Stimulated activated CD4-positive, alpha-beta T cell treated with anti-CD3 and anti-CD28 coated beads, Interleukin-12 subunit alpha, Interleukin-12 subunit beta, amount 100 ng/mL, for 24 hours (primary cell): Measurements from ENCODE around the gene EPHA3.

Experiments used
- DNase-seq, 2 experiments: peaks; one replicate each; pipeline ENCODE4 v3.0.0-alpha.2; 2020; ENCODE audit warnings: low read depth in 2 of 2

Gene EPHA3

DNA sequence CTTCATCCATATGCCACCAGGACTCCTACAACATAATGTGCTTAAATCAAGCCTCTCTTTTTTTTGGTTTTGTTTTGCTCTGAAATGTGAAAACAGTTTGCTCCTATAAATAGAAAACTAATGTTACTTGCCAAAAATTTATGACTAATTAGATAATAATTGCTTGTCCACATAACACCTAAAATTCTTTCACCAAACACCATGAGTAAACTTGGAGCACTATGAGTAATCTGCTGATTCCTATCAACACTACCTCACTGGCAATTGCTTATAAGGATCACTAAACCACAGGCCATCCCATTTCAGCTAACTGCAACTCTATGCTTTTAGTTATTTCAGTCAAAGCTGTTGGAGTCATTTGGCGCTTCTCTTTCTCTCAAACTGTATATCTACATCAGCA, 252.7 kb downstream of the EPHA3 start:
- DNase-seq, result no peak

DNA sequence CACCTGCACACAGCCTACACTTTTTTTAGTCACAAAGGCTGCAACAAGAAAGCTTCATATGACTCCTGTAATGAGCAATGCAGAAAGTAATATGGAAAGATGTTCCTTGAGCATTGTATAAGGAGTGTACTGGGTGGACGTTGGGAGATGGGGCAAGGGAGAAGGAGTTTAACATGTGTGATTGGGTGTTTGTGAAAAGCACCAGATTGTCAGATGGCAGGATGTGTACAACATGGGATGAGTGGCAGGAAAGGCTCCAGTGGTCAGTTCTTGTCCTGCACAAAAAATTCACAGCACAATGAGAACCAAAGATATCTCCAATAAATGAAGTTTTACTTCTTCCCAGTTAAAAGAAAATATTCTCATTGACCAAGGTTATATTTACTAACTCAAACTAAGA, 255.1 kb downstream of the EPHA3 start:
- DNase-seq, result no peak

- DNase-seq, result no peak
Observed at GRCh38 chr3:89363171-89363570, 255.8 kb downstream of the EPHA3 start.

- DNase-seq, result no peak
Observed at GRCh38 chr3:89364314-89364713, 256.9 kb downstream of the EPHA3 start.

DNA sequence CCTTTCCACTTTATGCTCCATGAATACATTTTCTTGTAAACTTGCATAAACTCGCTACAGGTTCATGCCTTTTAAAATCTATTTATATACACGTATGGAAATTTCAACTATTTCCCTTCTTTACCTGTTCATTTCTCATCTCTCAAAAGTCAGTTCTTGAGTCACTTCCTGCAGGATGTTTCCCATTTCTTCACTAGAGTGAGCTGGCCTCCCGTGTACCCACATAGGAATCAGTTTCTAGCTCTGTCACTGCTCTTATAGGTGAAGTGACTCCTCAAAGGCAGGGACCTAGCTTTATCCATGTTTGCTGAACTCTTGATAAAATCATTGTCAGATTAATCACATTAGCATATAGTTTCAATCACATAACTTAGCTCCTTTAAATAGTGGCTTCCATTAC, 259.7 kb downstream of the EPHA3 start:
- no peak for DNase-seq

GRCh38 chr3:89368846-89369245, 261.4 kb downstream of the EPHA3 start:
- no peak for DNase-seq

DNA sequence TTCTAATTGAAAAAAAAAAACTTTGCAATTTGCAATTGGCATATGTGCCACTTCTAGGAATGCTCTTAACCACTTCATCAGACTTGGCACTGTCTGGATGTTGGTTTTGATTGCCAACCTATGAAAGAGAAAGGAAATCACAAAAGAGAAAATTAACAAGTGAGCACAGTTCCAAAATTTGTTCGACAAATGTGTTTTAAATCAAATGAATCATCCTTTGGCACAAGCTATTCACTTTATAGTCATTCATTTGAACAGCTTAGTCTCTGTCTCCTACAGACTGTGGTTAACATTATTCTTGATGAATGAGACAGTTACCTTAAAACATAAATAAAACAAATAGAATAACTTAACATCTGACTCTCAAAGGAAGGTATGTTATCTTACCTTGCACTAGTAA, 265.0 kb downstream of the EPHA3 start:
- no peak for DNase-seq

DNA sequence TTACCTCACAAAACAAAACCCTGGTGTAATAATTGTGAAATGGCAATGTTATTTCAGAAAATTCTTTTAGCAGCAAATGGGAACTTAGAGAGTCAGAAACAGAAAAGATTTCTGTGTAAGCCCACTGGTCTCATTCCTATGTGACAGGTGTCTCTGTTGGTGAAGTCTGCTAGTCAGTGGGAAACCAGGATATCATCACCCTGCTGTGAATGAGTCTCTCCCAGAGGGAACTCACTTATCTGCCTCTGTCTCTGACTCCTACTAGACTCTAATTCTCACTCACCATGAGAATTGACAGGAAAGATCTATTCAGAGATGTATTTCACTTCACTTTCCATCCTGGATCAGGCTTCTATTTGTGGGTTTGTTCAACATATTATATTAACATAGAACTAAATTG, 266.0 kb downstream of the EPHA3 start:
- no peak for DNase-seq

GRCh38 chr3:89375451-89375850, 268.0 kb downstream of the EPHA3 start:
- no peak for DNase-seq

GRCh38 chr3:89380016-89380415, 272.6 kb downstream of the EPHA3 start:
- no peak for DNase-seq

- DNase-seq, result no peak
Observed at GRCh38 chr3:89392991-89393390, 285.6 kb downstream of the EPHA3 start.

DNA sequence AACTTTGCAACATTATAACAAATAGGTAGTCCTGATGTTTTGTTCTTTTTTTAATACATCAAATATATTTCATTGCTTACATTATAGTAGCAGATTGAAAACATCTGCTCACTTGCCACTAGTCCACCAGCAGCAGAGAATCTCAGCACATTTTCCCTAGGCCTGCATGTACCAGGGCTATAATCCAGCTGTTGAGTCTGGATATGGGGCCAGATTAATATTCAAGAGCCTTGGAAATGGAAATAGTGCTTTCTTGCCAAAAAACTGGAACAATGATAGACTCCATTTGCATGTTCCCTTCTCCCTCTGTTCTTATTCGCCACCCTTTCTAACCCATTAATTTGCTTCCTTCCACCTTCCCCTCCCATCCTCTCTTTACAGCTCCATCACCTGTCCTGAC, 288.0 kb downstream of the EPHA3 start:
- no peak for DNase-seq

- DNase-seq, result no peak
Observed at GRCh38 chr3:89395996-89396395, 288.6 kb downstream of the EPHA3 start.

GRCh38 chr3:89402051-89402450, 294.6 kb downstream of the EPHA3 start:
- DNase-seq, result no peak

- DNase-seq, result no peak
Observed at GRCh38 chr3:89405176-89405575, 297.8 kb downstream of the EPHA3 start.

GRCh38 chr3:89405593-89405992, 298.2 kb downstream of the EPHA3 start:
- no peak for DNase-seq

- DNase-seq, result no peak
Observed at GRCh38 chr3:89411201-89411600, 303.8 kb downstream of the EPHA3 start.

GRCh38 chr3:89414270-89414669, 306.8 kb downstream of the EPHA3 start:
- DNase-seq, result no peak

DNA sequence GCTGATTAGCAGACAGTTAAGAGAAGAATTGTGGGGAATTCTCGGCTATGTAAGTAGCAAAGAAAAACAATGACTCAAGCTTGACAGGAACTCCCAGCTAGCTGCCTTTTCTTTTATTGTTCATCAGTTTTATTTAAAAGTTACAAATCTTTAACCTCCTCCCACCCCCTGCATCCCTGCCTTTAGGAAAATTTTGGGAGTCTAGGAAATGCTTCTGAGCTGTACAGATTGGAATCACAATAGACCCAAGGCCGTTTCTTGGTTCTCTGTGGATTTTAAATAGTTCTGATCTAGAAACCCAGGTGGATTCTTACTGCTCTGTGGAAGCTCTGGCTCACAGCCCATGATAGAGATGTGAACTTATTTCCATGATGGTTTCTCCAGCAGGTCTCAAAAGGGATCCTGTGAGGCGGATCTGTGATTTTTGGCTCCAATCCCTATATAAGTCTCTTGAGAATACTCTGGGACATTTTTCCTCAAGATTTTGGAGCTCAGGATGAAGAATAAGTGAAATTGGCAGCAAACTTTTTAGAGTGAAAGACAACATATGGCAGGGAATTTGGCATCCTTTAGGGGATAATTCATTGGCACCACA, 312.3 kb downstream of the EPHA3 start:
- DNase-seq, result no peak

DNA sequence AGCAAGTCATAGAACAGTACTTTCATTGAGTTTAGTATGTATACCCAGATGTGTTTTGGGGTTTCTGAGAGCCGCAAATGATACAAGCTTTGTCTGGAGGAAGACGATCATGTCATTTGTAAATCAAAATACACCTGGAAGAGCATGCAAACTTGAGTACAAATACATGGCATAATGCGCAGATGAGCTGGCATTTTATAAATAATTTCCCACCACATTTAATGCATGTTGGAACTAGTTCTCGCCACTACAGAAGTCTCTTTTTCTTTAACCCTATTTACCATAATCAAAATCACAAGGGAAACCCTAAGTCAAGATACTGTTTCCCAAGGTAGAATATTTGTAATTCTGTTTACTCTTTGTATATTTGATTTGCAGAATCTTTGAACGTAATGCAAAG, 318.6 kb downstream of the EPHA3 start:
- no peak for DNase-seq

DNA sequence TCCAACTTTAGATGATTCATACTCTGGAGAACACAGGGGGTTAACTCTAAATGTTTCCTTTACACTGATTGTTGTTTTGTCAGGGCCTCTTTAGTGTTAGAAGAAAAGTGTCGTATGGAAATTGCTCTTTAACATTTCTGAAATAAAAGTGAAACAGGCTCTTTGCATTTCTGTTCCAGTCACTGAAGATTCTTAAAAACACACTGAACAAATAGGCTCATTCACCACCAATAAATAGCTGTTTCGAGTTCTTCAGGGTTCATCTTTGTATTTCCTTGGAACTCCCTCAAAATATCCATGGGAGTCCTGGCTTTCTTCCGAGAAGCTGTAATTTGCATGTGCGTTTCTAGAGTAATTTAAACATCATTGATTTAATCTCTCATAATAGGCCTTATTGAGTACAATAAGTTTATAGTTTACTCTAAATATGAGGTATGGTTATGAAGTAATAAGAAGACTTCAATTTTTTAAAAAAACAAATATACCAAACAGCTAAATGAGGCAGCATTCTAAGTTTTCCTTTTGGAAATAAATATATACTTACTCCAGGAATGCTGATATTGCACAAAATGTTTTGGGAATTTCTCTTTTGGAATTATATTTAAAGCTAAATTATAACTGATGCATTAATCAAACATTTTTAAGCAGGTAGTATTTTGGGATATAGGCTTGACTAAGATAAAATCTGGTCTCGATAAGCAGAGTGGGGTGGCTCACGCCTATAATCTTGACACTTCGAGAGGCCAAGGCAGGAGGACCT, 327.4 kb downstream of the EPHA3 start:
- DNase-seq, result no peak

- DNase-seq, result no peak
Observed at GRCh38 chr3:89436846-89437245, 329.4 kb downstream of the EPHA3 start.

DNA sequence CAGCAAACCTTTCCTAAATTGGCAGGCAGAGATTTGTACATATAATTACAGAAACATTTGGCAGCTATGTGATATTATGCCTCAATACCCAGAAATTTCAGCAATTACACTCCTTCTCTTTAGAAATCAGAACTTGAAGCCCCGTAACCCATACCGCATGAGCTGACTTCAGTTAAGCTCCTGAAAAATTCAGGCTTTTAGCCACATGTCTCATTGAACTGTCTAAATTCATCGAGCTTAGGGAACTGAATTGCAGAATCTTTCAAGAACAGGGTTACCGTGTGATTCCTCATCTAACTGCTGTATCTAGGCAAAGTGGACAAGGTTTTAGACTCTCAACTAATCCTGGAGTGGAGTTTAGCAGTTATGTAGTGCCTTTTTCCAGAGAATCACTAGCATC, 333.0 kb downstream of the EPHA3 start:
- no peak for DNase-seq

DNA sequence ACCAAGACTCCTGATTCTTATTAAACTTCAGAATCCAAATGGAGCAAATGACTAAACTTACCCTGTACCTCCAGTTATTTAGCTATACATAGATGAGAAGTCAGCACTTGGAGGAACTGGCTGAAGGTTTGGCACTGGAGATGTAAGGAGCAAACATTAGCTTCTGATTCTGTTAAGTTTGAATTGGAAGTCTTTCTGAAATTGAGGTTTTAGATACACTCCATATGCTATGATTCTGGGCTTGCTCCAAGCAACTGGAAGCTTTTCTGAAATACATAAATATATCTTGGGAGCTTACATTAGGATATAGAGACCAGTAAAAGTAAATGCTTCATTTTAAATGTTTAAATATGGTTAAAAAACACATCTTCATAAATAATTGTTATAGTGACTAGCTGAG, 333.7 kb downstream of the EPHA3 start:
- DNase-seq, result no peak
